IPS DF 19.7 (cell line): ENCODE data around the gene ARL8B.

ENCODE experiments used
- DNase-seq: peaks from one replicate; pipeline ENCODE4 v3.0.0-alpha.2; 2013; ENCODE audit warnings: low read depth, low spot score

Gene ARL8B

GRCh38 chr3:5205165-5205941, 83.3 kb downstream of the ARL8B start:
- DNase-seq: no peak

GRCh38 chr3:5210926-5211325, 88.8 kb downstream of the ARL8B start:
- DNase-seq: no peak

GRCh38 chr3:5212628-5213573, 90.8 kb downstream of the ARL8B start:
- no peak for DNase-seq

- DNase-seq: peak; percentile 61
Measured at GRCh38 chr3:5213574-5213966, 91.5 kb downstream of the ARL8B start.

- DNase-seq: no peak
Measured at GRCh38 chr3:5214352-5214751, 92.3 kb downstream of the ARL8B start.

GRCh38 chr3:5217824-5218595, 95.9 kb downstream of the ARL8B start:
- no peak for DNase-seq

- DNase-seq: no peak
Measured at GRCh38 chr3:5218815-5219214, 96.7 kb downstream of the ARL8B start.

- no peak for DNase-seq
Measured at GRCh38 chr3:5219216-5219615, 97.1 kb downstream of the ARL8B start.

- DNase-seq: no peak
Measured at GRCh38 chr3:5220193-5220592, 98.1 kb downstream of the ARL8B start.

GRCh38 chr3:5220667-5221431, 98.8 kb downstream of the ARL8B start:
- DNase-seq: no peak

- DNase-seq: no peak
Measured at GRCh38 chr3:5221701-5222100, 99.6 kb downstream of the ARL8B start.

- no peak for DNase-seq
Measured at GRCh38 chr3:5222283-5223005, 100.4 kb downstream of the ARL8B start.

GRCh38 chr3:5226783-5227182, 104.7 kb downstream of the ARL8B start:
- DNase-seq: no peak

GRCh38 chr3:5227812-5228211, 105.7 kb downstream of the ARL8B start:
- DNase-seq: no peak

GRCh38 chr3:5229414-5229813, 107.3 kb downstream of the ARL8B start:
- DNase-seq: no peak
